Astrocyte of the cerebellum (primary cell): ENCODE data around the gene TPCN1.

Source experiments
- DNase-seq: peaks from one replicate; pipeline ENCODE4 v3.0.0-alpha.2; 2011; ENCODE audit warnings: low read depth
- H3K4me3 ChIP-seq: 2 replicates; pipeline ENCODE4 v1.5.1; 2011; ENCODE audit warnings: mild to moderate bottlenecking, low read depth, low read length, moderate library complexity
- CTCF ChIP-seq: IDR thresholded peaks from 2 replicates; pipeline ENCODE4 v1.5.1; 2012; ENCODE audit warnings: low read length, low read depth, moderate library complexity, mild to moderate bottlenecking; ENCODE audit errors: missing control alignments
- in situ Hi-C: cut with HindIII; loops from 2 replicates; pipeline ENCODE4 v1.10.0; 2017; ENCODE audit warnings: low sequenced_read_pairs

TPCN1 gene

GRCh38 chr12:113341535-113341934 is 120.3 kb downstream of the TPCN1 start:
- no peak for DNase-seq
- in situ Hi-C loops: no loop called here

GRCh38 chr12:113345318-113345717 is 124.1 kb downstream of the TPCN1 start:
- TF ChIP-seq CTCF: no peak
- H3K4me3 ChIP-seq: no peak overlapping the region
- in situ Hi-C loops: no loop called here
- no peak for DNase-seq

More at GRCh38 chr12:113341535-113341934, 120.3 kb downstream of the TPCN1 start:
- TF ChIP-seq CTCF: no peak
- H3K4me3 ChIP-seq: no peak overlapping the region

- in situ Hi-C loops: no loop called here
- TF ChIP-seq CTCF: no peak
- H3K4me3 ChIP-seq: no peak overlapping the region
- no peak for DNase-seq
Observed at GRCh38 chr12:113346353-113346752, 125.1 kb downstream of the TPCN1 start.

- no peak for TF ChIP-seq CTCF
- H3K4me3 ChIP-seq: no peak overlapping the region
- in situ Hi-C loops: no loop called here
Observed at GRCh38 chr12:113347107-113347506, 125.8 kb downstream of the TPCN1 start.

GRCh38 chr12:113347892-113348291 is 126.6 kb downstream of the TPCN1 start:
- no peak for DNase-seq
- H3K4me3 ChIP-seq: no peak overlapping the region
- in situ Hi-C loops: no loop called here
- no peak for TF ChIP-seq CTCF

More at GRCh38 chr12:113347107-113347506, 125.8 kb downstream of the TPCN1 start:
- DNase-seq: no peak
